HepG2 (cell line): ENCODE measurements around the gene FAM50A. TPM values are rescaled to one million over a fixed set of nuclear protein-coding genes. Genes with fewer than 3 reads are reported as not detected.

Source experiments
- ATAC-seq: fragments of 200-7000 bp; cut with Tn5 transposase; 3 replicates; pipeline ENCODE4 v1.9.1; 2020; ENCODE audit warnings: mild to moderate bottlenecking, moderate library complexity
- BruUV-seq: library from RNA; stranded (reverse); fragments of 400-500 nt; replicated peaks from 2 replicates; lab custom pipeline; 2021; lab: Mats Ljungman, UMichigan
- CTCF ChIA-PET: fragments of 300-600 bp; formaldehyde crosslinking; extraction: SDS; loops from one replicate; lab custom pipeline; 2021; ENCODE audit warnings: low total read pairs, inconsistent platforms, low intra/inter-chr PET ratio; lab: Yijun Ruan, JAX
- POLR2A ChIA-PET: fragments of 350-600 bp; sonication (Branson Sonifier 250); formaldehyde crosslinking; loops from one replicate; lab custom pipeline; 2020; ENCODE audit warnings: antibody characterized with exemption, inconsistent platforms; lab: Yijun Ruan, JAX
- DNase-seq: peaks from one replicate; pipeline ENCODE4 v3.0.0-alpha.2; 2015; ENCODE audit warnings: low spot score
- FAIRE-seq: peaks from 3 replicates; lab custom pipeline; 2011; peaks lifted over from hg19 to GRCh38; lab: Jason Lieb, UNC
- H2AFZ ChIP-seq: one replicate; pipeline ENCODE4 v1.6.1; 2011; ENCODE audit warnings: low read length, inconsistent platforms
- H3K27ac ChIP-seq: fragments of 300-600 bp; 3 replicates; pipeline ENCODE4 v1.8.0; 2011; ENCODE audit warnings: mixed run types, mild to moderate bottlenecking, mixed read lengths, low read length, inconsistent platforms; ENCODE audit not compliant: insufficient read depth; ENCODE audit errors: extremely low read length
- H3K27me3 ChIP-seq, 2 experiments: fragments of 200-600 bp in 1 of 2; 2 replicates in 1 of 2; 3 replicates in 1 of 2; pipeline versions ENCODE4 v1.6.0 to v1.8.0; 2011; ENCODE audit warnings: low read length in 2 of 2, mild to moderate bottlenecking in 2 of 2, moderate library complexity in 2 of 2, inconsistent platforms in 1 of 2; ENCODE audit not compliant: insufficient read depth in 2 of 2, control insufficient read depth in 1 of 2
- H3K36me3 ChIP-seq, 2 experiments: fragments of 200-600 bp in 1 of 2; replicated peaks in 1 of 2; 2 replicates in 1 of 2; 3 replicates in 1 of 2; pipeline versions ENCODE4 v1.5.1 to v1.8.0; 2011; ENCODE audit warnings: low read length in 2 of 2, inconsistent platforms in 1 of 2; ENCODE audit not compliant: insufficient read depth in 2 of 2, control insufficient read depth in 1 of 2
- H3K4me1 ChIP-seq: 2 replicates; pipeline ENCODE4 v1.5.1; 2012; ENCODE audit warnings: low read length, inconsistent platforms; ENCODE audit not compliant: insufficient read depth
- H3K4me2 ChIP-seq: 2 replicates; pipeline ENCODE4 v1.6.0; 2011; ENCODE audit warnings: low read depth, low read length, inconsistent platforms
- H3K4me3 ChIP-seq, 3 experiments: fragments of 200-600 bp in 1 of 3; sonication (generic), shearing (Covaris generic) in 1 of 3; replicated peaks in 1 of 3; 2 replicates each; pipeline ENCODE4 v1.5.1; 2011 to 2016; ENCODE audit warnings: low read length in 3 of 3, inconsistent platforms in 2 of 3, low read depth in 2 of 3, mild to moderate bottlenecking in 2 of 3, control low read depth in 1 of 3, mixed read lengths in 1 of 3; ENCODE audit not compliant: insufficient read depth in 1 of 3
- H3K79me2 ChIP-seq: one replicate; pipeline ENCODE4 v1.6.1; 2011; ENCODE audit warnings: low read length, inconsistent platforms; ENCODE audit not compliant: insufficient read depth
- H3K9ac ChIP-seq: 2 replicates; pipeline ENCODE4 v1.6.0; 2011; ENCODE audit warnings: mild to moderate bottlenecking, low read depth, low read length, inconsistent platforms; ENCODE audit not compliant: insufficient read depth
- H3K9me3 ChIP-seq: 2 replicates; pipeline ENCODE4 v1.5.1; 2012; ENCODE audit warnings: mild to moderate bottlenecking, low read length
- H4K20me1 ChIP-seq: 2 replicates; pipeline ENCODE4 v1.6.0; 2011; ENCODE audit warnings: inconsistent platforms, mild to moderate bottlenecking, low read length, moderate library complexity; ENCODE audit not compliant: insufficient read depth
- ARID4A ChIP-seq: sonication (generic); formaldehyde crosslinking; IDR thresholded peaks from 2 replicates; pipeline ENCODE4 v1.5.0; 2020; ENCODE audit warnings: mild to moderate bottlenecking, missing genetic modification reagents, borderline replicate concordance
- HBP1 ChIP-seq: IDR thresholded peaks from 2 replicates; pipeline ENCODE4 v1.6.1; 2016; ENCODE audit warnings: low read depth, control low read depth
- KMT2B ChIP-seq: IDR thresholded peaks from 2 replicates; pipeline ENCODE4 v1.6.1; 2016; ENCODE audit warnings: missing genetic modification reagents, missing compliant biosample characterization
- MATR3 ChIP-seq: sonication (generic); formaldehyde crosslinking; IDR thresholded peaks from 2 replicates; pipeline ENCODE4 v1.4.0; 2020; ENCODE audit warnings: missing genetic modification reagents
- NFYC ChIP-seq: IDR thresholded peaks from 2 replicates; pipeline ENCODE4 v1.6.1; 2016; ENCODE audit warnings: missing genetic modification reagents, missing compliant biosample characterization
- TFAP4 ChIP-seq: sonication (generic); IDR thresholded peaks from 2 replicates; pipeline ENCODE4 v1.6.1; 2016; ENCODE audit warnings: low read depth, borderline replicate concordance
- ZBTB4 ChIP-seq: sonication (generic); formaldehyde crosslinking; IDR thresholded peaks from 2 replicates; pipeline ENCODE4 v1.4.0; 2020; ENCODE audit warnings: missing genetic modification reagents, mild to moderate bottlenecking, borderline replicate concordance
- ZFY ChIP-seq: sonication (generic); formaldehyde crosslinking; IDR thresholded peaks from 2 replicates; pipeline ENCODE4 v1.4.0; 2020; ENCODE audit warnings: missing genetic modification reagents
- ZNF143 ChIP-seq: sonication (generic); formaldehyde crosslinking; IDR thresholded peaks from 2 replicates; pipeline ENCODE4 v1.4.0; 2020; ENCODE audit warnings: missing genetic modification reagents
- ZNF569 ChIP-seq: sonication (generic); formaldehyde crosslinking; IDR thresholded peaks from 2 replicates; pipeline ENCODE4 v1.5.0; 2020; ENCODE audit warnings: mild to moderate bottlenecking, missing genetic modification reagents, moderate library complexity, borderline replicate concordance
- ZNF879 ChIP-seq: sonication (generic); formaldehyde crosslinking; IDR thresholded peaks from 2 replicates; pipeline ENCODE4 v1.8.1; 2023; ENCODE audit warnings: missing genetic modification reagents
- WGBS: methylation state at CpG from one replicate; pipeline ENCODE4 v1.1.6; 2017; ENCODE audit warnings: low lambda C conversion rate; 5-methylcytosine and 5-hydroxymethylcytosine counted together
- in situ Hi-C: cut with HindIII; loops from 2 replicates; pipeline ENCODE4 v1.10.0; 2017; ENCODE audit warnings: low pct_unique_long_range_greater_than_20kb; ENCODE audit not compliant: extremely low pct_ligation_motif_present
- intact Hi-C: fragments of 100-400 bp; cut with micrococcal nuclease; formaldehyde crosslinking; loops from one replicate; pipeline ENCODE4 v1.10.0; 2022; ENCODE audit not compliant: unreplicated experiment
- polyA plus RNA-seq, 8 experiments: library from polyadenylated mRNA; depleted of rRNA in 3 of 8; stranded (reverse) in 7 of 8; unstranded in 1 of 8; fragments of >200 nt; fragmentation: Illumina TruSeq in 4 of 8; extraction: Trizol in 4 of 8; gene quantifications; 2 replicates each; pipeline versions ENCODE4 v1.2.1 to v1.2.3, GENCODE V29; 2011 to 2016; ENCODE audit warnings: low read depth in 4 of 8, missing spikeins in 1 of 8, mixed read lengths in 1 of 8; ENCODE audit not compliant: insufficient read depth in 1 of 8
- total RNA-seq, 5 experiments: library from RNA; depleted of rRNA; stranded (reverse); fragments of >200 nt; fragmentation: Illumina TruSeq; extraction: Trizol; gene quantifications; 2 replicates each; pipeline ENCODE4 v1.2.3, GENCODE V29; 2016; ENCODE audit warnings: low read depth in 1 of 5

The FAM50A gene
- total and polyA plus RNA-seq, 2 of the 13 experiments (the other 11 are each of a cell fraction or from before 2014, with no cell fraction given), result 30.7 to 40.7 TPM

GRCh38 chrX:154484255-154485149, 40.6 kb downstream of the FAM50A start:
- Histone ChIP-seq H3K4me2 (0 out of 2 replicates have a peak overlapping the region, but pooled peaks have one; percentile 3), H3K36me3 (no peaks in the 10 kb centered on the region; a peak in 1 of 5 replicates), H3K79me2 (no peaks in the 10 kb centered on the region), H2AFZ (no peak overlapping the region), H3K9me3 (no peaks in the 10 kb centered on the region), H3K9ac (no peak overlapping the region), H3K4me1 (peaks cover 25% of the 10 kb centered on the region), H4K20me1 (no peaks in the 10 kb centered on the region), H3K27me3 (no peaks in the 10 kb centered on the region), H3K4me3 (no peak overlapping the region), H3K27ac (no peak overlapping the region)
- intact Hi-C loops, result no loop called here
- DNase-seq (no peak), ATAC-seq (no peak), FAIRE-seq (no peak)
- POLR2A ChIA-PET, result no interaction called here
- in situ Hi-C loops, result loop anchor here (5.0 kb wide), 1 partner anchor 33 kb away; the partner anchor contains the start of gene FAM3A
- TSS peak; percentile 45 for BruUV-seq
- WGBS, result no CpG with 5 or more reads among the region's 16 CpGs
- CTCF ChIA-PET, result no interaction called here
- no peak for TF ChIP-seq ZNF143
- TF ChIP-seq MATR3, result no peak
- no peak for TF ChIP-seq TFAP4
- TF ChIP-seq NFYC (CRISPR knock-in tag), result no peak
- TF ChIP-seq ZNF569, result no peak
- TF ChIP-seq ZFY (CRISPR knock-in tag), result no peak
- no peak for TF ChIP-seq HBP1 (CRISPR knock-in tag)
- TF ChIP-seq ZBTB4, result no peak
- TF ChIP-seq KMT2B (CRISPR knock-in tag), result no peak
- TF ChIP-seq ARID4A (CRISPR knock-in tag), result no peak
- TF ChIP-seq ZNF879 (CRISPR knock-in tag), result no peak
